H1 (cell line): Measurements from ENCODE around the gene CDH8. TPM values are rescaled to one million over a fixed set of nuclear protein-coding genes. Genes with fewer than 3 reads are reported as not detected.

ENCODE experiments used
- CTCF ChIA-PET: fragments of 300-600 bp; sonication (Branson Sonifier 250); formaldehyde crosslinking; loops from one replicate; lab custom pipeline; 2021; ENCODE audit not compliant: partially characterized antibody; lab: Charles Lee
- POLR2A ChIA-PET: fragments of 300-600 bp; sonication (Branson Sonifier 250); formaldehyde crosslinking; loops from one replicate; lab custom pipeline; 2021; ENCODE audit warnings: inconsistent platforms; ENCODE audit not compliant: partially characterized antibody; lab: Charles Lee
- DNase-seq, 2 experiments: peaks; one replicate each; pipeline versions ENCODE4 v3.0.0 to v3.0.0-alpha.2; 2010 to 2022; ENCODE audit warnings: low spot score in 2 of 2, low read depth in 1 of 2, mixed read lengths in 1 of 2
- FAIRE-seq: peaks from 2 replicates; lab custom pipeline; 2011; peaks lifted over from hg19 to GRCh38; lab: Jason Lieb, UNC
- H2AFZ ChIP-seq: 2 replicates; pipeline ENCODE4 v1.8.1; 2012; ENCODE audit warnings: low read length, inconsistent platforms
- H2AK5ac ChIP-seq: 2 replicates; pipeline ENCODE4 v1.6.1; 2013; ENCODE audit warnings: low read depth, low read length
- H2BK120ac ChIP-seq: replicated peaks from 2 replicates; pipeline ENCODE3; 2013; ENCODE audit warnings: low read depth, low read length, inconsistent platforms
- H2BK12ac ChIP-seq: 2 replicates; pipeline ENCODE4 v1.6.1; 2013; ENCODE audit warnings: low read depth, low read length
- H2BK15ac ChIP-seq: 2 replicates; pipeline ENCODE4 v1.6.1; 2013; ENCODE audit warnings: low read length
- H2BK20ac ChIP-seq: 2 replicates; pipeline ENCODE4 v1.6.1; 2013; ENCODE audit warnings: low read length
- H2BK5ac ChIP-seq: 2 replicates; pipeline ENCODE4 v1.6.1; 2013; ENCODE audit warnings: low read depth, low read length
- H3K14ac ChIP-seq: 2 replicates; pipeline ENCODE4 v1.6.1; 2013; ENCODE audit warnings: inconsistent platforms; ENCODE audit not compliant: insufficient read length
- H3K18ac ChIP-seq: 2 replicates; pipeline ENCODE4 v1.6.1; 2013; ENCODE audit warnings: low read length; ENCODE audit errors: extremely low read depth
- H3K23ac ChIP-seq: 2 replicates; pipeline ENCODE4 v1.6.1; 2013; ENCODE audit warnings: inconsistent platforms; ENCODE audit not compliant: insufficient read length
- H3K23me2 ChIP-seq: 2 replicates; pipeline ENCODE4 v1.6.1; 2013; ENCODE audit warnings: low read depth, low read length
- H3K27ac ChIP-seq: 2 replicates; pipeline ENCODE4 v1.6.1; 2011; ENCODE audit warnings: low read depth, low read length, inconsistent platforms
- H3K27me3 ChIP-seq, 4 experiments: replicated peaks in 1 of 4; 1 replicate in 1 of 4; 2 replicates in 3 of 4; pipeline versions ENCODE4 v1.6.1 to v1.8.1; 2011 to 2013; ENCODE audit warnings: low read length in 3 of 4, mild to moderate bottlenecking in 3 of 4, inconsistent platforms in 2 of 4, mixed read lengths in 2 of 4, moderate library complexity in 1 of 4; ENCODE audit not compliant: control insufficient read depth in 3 of 4, insufficient read depth in 3 of 4; ENCODE audit errors: extremely low read depth in 1 of 4
- H3K36me3 ChIP-seq, 4 experiments: 2 replicates each; pipeline versions ENCODE4 v1.6.1 to v1.8.1; 2011 to 2013; ENCODE audit warnings: mild to moderate bottlenecking in 4 of 4, low read length in 3 of 4, moderate library complexity in 2 of 4, control low read depth in 1 of 4, inconsistent platforms in 1 of 4; ENCODE audit not compliant: insufficient read depth in 4 of 4, control insufficient read depth in 2 of 4
- H3K4ac ChIP-seq: replicated peaks from 2 replicates; pipeline ENCODE3; 2013; ENCODE audit warnings: low read length, low read depth, mixed read lengths, inconsistent platforms; ENCODE audit not compliant: insufficient read length
- H3K4me1 ChIP-seq, 4 experiments: replicated peaks in 1 of 4; 1 replicate in 1 of 4; 2 replicates in 3 of 4; pipeline versions ENCODE4 v1.6.1 to v1.8.1; 2011 to 2013; ENCODE audit warnings: low read length in 3 of 4, inconsistent platforms in 2 of 4, mixed read lengths in 1 of 4; ENCODE audit not compliant: insufficient read depth in 4 of 4, control insufficient read depth in 3 of 4
- H3K4me2 ChIP-seq, 2 experiments: 2 replicates each; pipeline versions ENCODE4 v1.6.1 to v1.8.1; 2011 to 2013; ENCODE audit warnings: low read depth in 2 of 2, low read length in 2 of 2, control low read depth in 1 of 2, inconsistent platforms in 1 of 2, mild to moderate bottlenecking in 1 of 2; ENCODE audit not compliant: insufficient read depth in 1 of 2
- H3K4me3 ChIP-seq, 4 experiments: fragments of 200-600, 300-600 bp in 1 of 4; sonication (generic), shearing (Covaris generic), sonication (Bioruptor Twin) in 1 of 4; 2 replicates each; pipeline versions ENCODE4 v1.5.1 to v1.8.1; 2011 to 2016; ENCODE audit warnings: low read length in 4 of 4, low read depth in 3 of 4, control low read depth in 2 of 4, inconsistent platforms in 2 of 4, mild to moderate bottlenecking in 2 of 4, mixed read lengths in 1 of 4, moderate library complexity in 1 of 4; ENCODE audit not compliant: insufficient read depth in 2 of 4; ENCODE audit errors: extremely low read depth in 1 of 4
- H3K56ac ChIP-seq: replicated peaks from 2 replicates; pipeline ENCODE3; 2013; ENCODE audit warnings: low read depth, mild to moderate bottlenecking, mixed read lengths, low read length, inconsistent platforms; ENCODE audit not compliant: insufficient read length
- H3K79me1 ChIP-seq: 2 replicates; pipeline ENCODE4 v1.6.1; 2013; ENCODE audit warnings: low read depth, low read length, control low read depth
- H3K79me2 ChIP-seq, 2 experiments: 2 replicates each; pipeline versions ENCODE4 v1.6.1 to v1.8.1; 2012 to 2013; ENCODE audit warnings: low read length in 2 of 2, mild to moderate bottlenecking in 2 of 2, inconsistent platforms in 1 of 2; ENCODE audit not compliant: insufficient read depth in 2 of 2, control insufficient read depth in 1 of 2
- H3K9ac ChIP-seq, 4 experiments: replicated peaks in 1 of 4; 1 replicate in 1 of 4; 2 replicates in 3 of 4; pipeline versions ENCODE4 v1.6.1 to v1.8.1; 2011 to 2013; ENCODE audit warnings: low read depth in 3 of 4, low read length in 3 of 4, control low read depth in 2 of 4, mild to moderate bottlenecking in 2 of 4, moderate library complexity in 2 of 4, inconsistent platforms in 1 of 4; ENCODE audit errors: extremely low read depth in 1 of 4
- H3K9me3 ChIP-seq, 2 experiments: 2 replicates each; pipeline versions ENCODE4 v1.6.1 to v1.8.1; 2012 to 2013; ENCODE audit warnings: mild to moderate bottlenecking in 2 of 2, moderate library complexity in 2 of 2, control low read depth in 1 of 2, inconsistent platforms in 1 of 2, low read depth in 1 of 2, low read length in 1 of 2, mixed read lengths in 1 of 2; ENCODE audit not compliant: insufficient read depth in 2 of 2
- H4K20me1 ChIP-seq, 2 experiments: replicated peaks in 1 of 2; 2 replicates each; pipeline versions ENCODE3 to v1.8.1; 2011 to 2013; ENCODE audit warnings: inconsistent platforms in 2 of 2, low read length in 2 of 2, mild to moderate bottlenecking in 1 of 2; ENCODE audit not compliant: insufficient read depth in 2 of 2, control insufficient read depth in 1 of 2
- H4K5ac ChIP-seq: 2 replicates; pipeline ENCODE4 v1.6.1; 2013; ENCODE audit warnings: low read length, low read depth, mixed read lengths, inconsistent platforms; ENCODE audit not compliant: insufficient read length
- H4K8ac ChIP-seq: 2 replicates; pipeline ENCODE4 v1.8.0; 2013; ENCODE audit warnings: mild to moderate bottlenecking, moderate library complexity, low read length, inconsistent platforms; ENCODE audit not compliant: insufficient read depth; ENCODE audit errors: extremely low read depth
- H4K91ac ChIP-seq: replicated peaks from 2 replicates; pipeline ENCODE3; 2013; ENCODE audit warnings: low read length, mixed read lengths, inconsistent platforms; ENCODE audit not compliant: insufficient read length
- BACH1 ChIP-seq: IDR thresholded peaks from 2 replicates; pipeline ENCODE4 v1.6.1; 2012; ENCODE audit warnings: low read length, improper control_type of control experiment
- MAFK ChIP-seq: IDR thresholded peaks from 2 replicates; pipeline ENCODE4 v1.6.1; 2012; ENCODE audit warnings: low read depth, mild to moderate bottlenecking, improper control_type of control experiment, low read length
- WGBS, 2 experiments: shearing (Covaris generic) in 1 of 2; methylation state at CpG; one replicate each; pipeline versions ENCODE4 v1.1.6 to v1.1.7; 2013 to 2015; ENCODE audit warnings: low lambda C conversion rate in 2 of 2, mixed read lengths in 2 of 2, inconsistent platforms in 1 of 2, low coverage in 1 of 2, missing lambda C conversion rate in 1 of 2; ENCODE audit not compliant: insufficient replicate concordance in 2 of 2, insufficient coverage in 1 of 2, insufficient read length in 1 of 2; ENCODE audit errors: extremely low coverage in 1 of 2, missing lambda C conversion rate in 1 of 2; 5-methylcytosine and 5-hydroxymethylcytosine counted together
- polyA plus RNA-seq, 7 experiments: library from polyadenylated mRNA; depleted of rRNA in 3 of 7; stranded (reverse) in 5 of 7; unstranded in 2 of 7; fragments of >200 nt in 5 of 7; fragments of 200-250 nt in 2 of 7; gene quantifications; 1 replicate in 5 of 7; 2 replicates in 1 of 7; 4 replicates in 1 of 7; pipeline versions ENCODE4 v1.2.1 to v1.2.3, GENCODE V29; 2011 to 2013; ENCODE audit warnings: missing spikeins in 2 of 7, mixed read lengths in 2 of 7
- total RNA-seq: library from RNA; stranded (reverse); fragmentation: NEBNext Ultra II Directional; extraction: Animal tissue kit (Norgen Biotek cat#: 25700); gene quantifications from 2 replicates; pipeline ENCODE4 v1.2.1, GENCODE V29; 2021

CDH8 gene
- total and polyA plus RNA-seq, 2 of the 8 experiments (the other 6 are each of a cell fraction or from before 2014, with no cell fraction given): 7.7 to 8.4 TPM

DNA sequence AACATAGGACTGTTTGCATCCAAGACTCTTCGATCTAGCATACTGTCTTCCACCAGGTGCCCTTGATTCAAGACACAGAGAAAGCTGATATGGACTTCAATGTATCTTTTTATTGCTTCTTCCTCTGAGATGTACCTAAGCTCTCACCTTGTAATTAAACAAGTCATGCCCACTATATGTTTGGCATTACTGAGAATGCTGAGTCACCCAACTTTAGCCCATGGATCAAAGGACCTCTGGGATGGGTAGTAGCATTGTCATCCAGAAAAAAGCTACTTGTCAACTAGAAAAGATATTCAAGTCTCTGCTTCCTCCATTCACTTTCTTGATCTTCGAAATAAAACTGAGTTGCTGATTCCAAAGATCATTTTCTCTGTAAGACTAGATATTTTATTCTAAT lies 37.8 kb downstream of the CDH8 start:
- Histone ChIP-seq H3K27ac (no peak overlapping the region), H3K79me2 (no peaks in the 10 kb centered on the region), H3K4me1 (peaks cover 0 to 2% (median 0%) of the 10 kb centered on the region in 4 experiments; a peak in 2 of 7 replicates), H3K23ac (no peak overlapping the region), H3K27me3 (no peaks in the 10 kb centered on the region), H2BK120ac (no peak overlapping the region), H3K9ac (no peak overlapping the region), H4K20me1 (no peaks in the 10 kb centered on the region), H3K79me1 (no peaks in the 10 kb centered on the region), H3K4me2 (no peak overlapping the region), H4K8ac (no peak overlapping the region), H2BK15ac (no peak overlapping the region), H3K4me3 (no peak overlapping the region), H4K5ac (no peak overlapping the region), H3K4ac (no peak overlapping the region), H4K91ac (no peak overlapping the region), H2AFZ (no peak overlapping the region), H3K23me2 (no peaks in the 10 kb centered on the region), H2BK20ac (no peak overlapping the region), H2BK12ac (no peak overlapping the region), H3K56ac (no peak overlapping the region), H2AK5ac (no peak overlapping the region), H2BK5ac (no peak overlapping the region), H3K14ac (no peak overlapping the region), H3K9me3 (no peaks in the 10 kb centered on the region), H3K36me3 (no peaks in the 10 kb centered on the region), H3K18ac (no peak overlapping the region)
- DNase-seq (no peak), FAIRE-seq (no peak)
- 95% methylated on average over 2 of the region's 2 CpGs; no CpG with 5 or more reads in 1 of the 2 experiments for WGBS, 2 experiments
- ChIA-PET POLR2A (no interaction called here), CTCF (interaction anchor here (0.8 to 1.3 kb wide), 3 partner anchors 9 to 79 kb away, joined by 3 to 4 read pairs (median 3); no protein-coding TSS in a partner anchor)
- peak; percentile 57 for TF ChIP-seq BACH1
- peak; percentile 38; the same call in 1 of the 2 replicates for TF ChIP-seq MAFK
